ENCODE data around the gene ATP6V0C. TPM values are rescaled to one million over a fixed set of nuclear protein-coding genes. Genes with fewer than 3 reads are reported as not detected.

Gene ATP6V0C
- total and polyA plus RNA-seq, 2 of the 13 experiments (the other 11 are each of a cell fraction or from before 2014, with no cell fraction given) = 10.4 to 20.1 TPM

GRCh38 chr16:2524339-2524938 is 10.7 kb downstream of the ATP6V0C start (continued):
- TF ChIP-seq ZBTB42 (CRISPR knock-in tag; IDR thresholded peaks at IDR 0.05) (no peak), ZNF383 (CRISPR knock-in tag; IDR thresholded peaks at IDR 0.05; ENCODE audit: borderline replicate concordance) (no peak), ZMAT3 (CRISPR knock-in tag; conservative IDR thresholded peaks at IDR 0.05) (peak; percentile 50; the same call in 1 of the 2 replicates), ZNF225 (CRISPR knock-in tag; IDR thresholded peaks at IDR 0.05) (no peak), YY1 (IDR thresholded peaks at IDR 0.05; ENCODE audit: insufficient read depth, insufficient replicate concordance, low read depth, low read length) (peak; percentile 41), NONO (IDR thresholded peaks at IDR 0.05) (no peak), NONO (CRISPR knock-in tag; conservative IDR thresholded peaks at IDR 0.05) (0 out of 2 replicates have a peak, but pooled peaks have one; percentile 24), ZNF713 (CRISPR knock-in tag; IDR thresholded peaks at IDR 0.05) (no peak), HIVEP1 (CRISPR knock-in tag; IDR thresholded peaks at IDR 0.05) (no peak), SALL1 (CRISPR knock-in tag; IDR thresholded peaks at IDR 0.05) (peak; percentile 71), HNRNPH1 (optimal IDR thresholded peaks at IDR 0.05; ENCODE audit: low read depth, low read length) (no peak), NFE2 (CRISPR knock-in tag; IDR thresholded peaks at IDR 0.05) (no peak), GABPA (IDR thresholded peaks at IDR 0.05; ENCODE audit: low read depth, low read length) (no peak), GABPA (CRISPR knock-in tag; IDR thresholded peaks at IDR 0.05; ENCODE audit: low read depth) (peak; percentile 67), ZNF468 (CRISPR knock-in tag; IDR thresholded peaks at IDR 0.05) (no peak), ZNF34 (CRISPR knock-in tag; IDR thresholded peaks at IDR 0.05; ENCODE audit: borderline replicate concordance) (no peak), ZNF549 (CRISPR knock-in tag; IDR thresholded peaks at IDR 0.05) (no peak), ZNF83 (CRISPR knock-in tag; IDR thresholded peaks at IDR 0.05; ENCODE audit: borderline replicate concordance) (no peak), ZNF12 (CRISPR knock-in tag; IDR thresholded peaks at IDR 0.05) (no peak), ZNF503 (CRISPR knock-in tag; IDR thresholded peaks at IDR 0.05) (peak; percentile 81), ZFP41 (CRISPR knock-in tag; IDR thresholded peaks at IDR 0.05; ENCODE audit: borderline replicate concordance) (no peak), REXO4 (CRISPR knock-in tag; IDR thresholded peaks at IDR 0.05; ENCODE audit: borderline replicate concordance) (no peak)
- TF ChIP-seq, protein P1, sequence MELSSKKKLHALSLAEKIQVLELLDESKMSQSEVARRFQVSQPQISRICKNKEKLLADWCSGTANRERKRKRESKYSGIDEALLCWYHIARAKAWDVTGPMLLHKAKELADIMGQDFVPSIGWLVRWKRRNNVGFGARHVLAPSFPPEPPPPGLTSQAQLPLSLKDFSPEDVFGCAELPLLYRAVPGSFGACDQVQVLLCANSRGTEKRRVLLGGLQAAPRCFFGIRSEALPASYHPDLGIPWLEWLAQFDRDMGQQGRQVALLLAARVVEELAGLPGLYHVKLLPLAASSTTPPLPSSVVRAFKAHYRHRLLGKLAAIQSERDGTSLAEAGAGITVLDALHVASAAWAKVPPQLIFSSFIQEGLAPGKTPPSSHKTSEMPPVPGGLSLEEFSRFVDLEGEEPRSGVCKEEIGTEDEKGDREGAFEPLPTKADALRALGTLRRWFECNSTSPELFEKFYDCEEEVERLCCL (CRISPR knock-in tag; IDR thresholded peaks at IDR 0.05; ENCODE audit: borderline replicate concordance) = no peak
- TF ChIP-seq, protein P2, sequence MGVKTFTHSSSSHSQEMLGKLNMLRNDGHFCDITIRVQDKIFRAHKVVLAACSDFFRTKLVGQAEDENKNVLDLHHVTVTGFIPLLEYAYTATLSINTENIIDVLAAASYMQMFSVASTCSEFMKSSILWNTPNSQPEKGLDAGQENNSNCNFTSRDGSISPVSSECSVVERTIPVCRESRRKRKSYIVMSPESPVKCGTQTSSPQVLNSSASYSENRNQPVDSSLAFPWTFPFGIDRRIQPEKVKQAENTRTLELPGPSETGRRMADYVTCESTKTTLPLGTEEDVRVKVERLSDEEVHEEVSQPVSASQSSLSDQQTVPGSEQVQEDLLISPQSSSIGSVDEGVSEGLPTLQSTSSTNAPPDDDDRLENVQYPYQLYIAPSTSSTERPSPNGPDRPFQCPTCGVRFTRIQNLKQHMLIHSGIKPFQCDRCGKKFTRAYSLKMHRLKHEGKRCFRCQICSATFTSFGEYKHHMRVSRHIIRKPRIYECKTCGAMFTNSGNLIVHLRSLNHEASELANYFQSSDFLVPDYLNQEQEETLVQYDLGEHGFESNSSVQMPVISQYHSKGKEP (CRISPR knock-in tag; IDR thresholded peaks at IDR 0.05) = no peak
- TF ChIP-seq, protein P3, sequence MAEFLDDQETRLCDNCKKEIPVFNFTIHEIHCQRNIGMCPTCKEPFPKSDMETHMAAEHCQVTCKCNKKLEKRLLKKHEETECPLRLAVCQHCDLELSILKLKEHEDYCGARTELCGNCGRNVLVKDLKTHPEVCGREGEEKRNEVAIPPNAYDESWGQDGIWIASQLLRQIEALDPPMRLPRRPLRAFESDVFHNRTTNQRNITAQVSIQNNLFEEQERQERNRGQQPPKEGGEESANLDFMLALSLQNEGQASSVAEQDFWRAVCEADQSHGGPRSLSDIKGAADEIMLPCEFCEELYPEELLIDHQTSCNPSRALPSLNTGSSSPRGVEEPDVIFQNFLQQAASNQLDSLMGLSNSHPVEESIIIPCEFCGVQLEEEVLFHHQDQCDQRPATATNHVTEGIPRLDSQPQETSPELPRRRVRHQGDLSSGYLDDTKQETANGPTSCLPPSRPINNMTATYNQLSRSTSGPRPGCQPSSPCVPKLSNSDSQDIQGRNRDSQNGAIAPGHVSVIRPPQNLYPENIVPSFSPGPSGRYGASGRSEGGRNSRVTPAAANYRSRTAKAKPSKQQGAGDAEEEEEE (CRISPR knock-in tag; IDR thresholded peaks at IDR 0.05; ENCODE audit: borderline replicate concordance) = peak; percentile 59; the same call in 1 of the 2 replicates
